ENCODE measurements around the gene CDH24. TPM values are rescaled to one million over a fixed set of nuclear protein-coding genes. Genes with fewer than 3 reads are reported as not detected.
A peak's percentile ranks its signal among the peaks of the same experiment; 100 is the strongest.

The CDH24 gene
- polyA plus RNA-seq, 3 donors: 21.7 to 37.3 (median 29.0) TPM

DNA sequence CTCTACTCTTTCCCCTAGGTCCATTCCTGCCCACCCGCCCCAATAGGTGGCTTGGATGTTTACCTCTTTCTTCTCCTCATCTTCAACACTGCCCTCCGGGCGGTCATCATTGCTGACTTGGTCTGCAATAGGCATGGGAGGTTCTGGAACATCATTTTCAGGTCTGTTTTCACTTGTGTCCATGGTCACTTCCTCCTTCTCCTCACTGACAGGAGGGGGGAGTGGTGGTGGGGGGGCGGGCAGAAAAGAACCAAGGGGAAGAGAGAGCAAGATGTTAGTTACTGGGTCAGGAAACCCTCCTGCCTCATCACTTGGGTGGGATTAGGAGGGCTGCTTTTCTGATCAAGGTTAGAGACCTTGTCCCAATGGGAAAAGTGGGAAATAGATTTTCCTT lies 12.1 kb upstream of the CDH24 start:
- no peak for DNase-seq (ENCODE audit: extremely low read depth in 1 of 11, low read depth in 9 of 11, low spot score in 4 of 11)

DNA sequence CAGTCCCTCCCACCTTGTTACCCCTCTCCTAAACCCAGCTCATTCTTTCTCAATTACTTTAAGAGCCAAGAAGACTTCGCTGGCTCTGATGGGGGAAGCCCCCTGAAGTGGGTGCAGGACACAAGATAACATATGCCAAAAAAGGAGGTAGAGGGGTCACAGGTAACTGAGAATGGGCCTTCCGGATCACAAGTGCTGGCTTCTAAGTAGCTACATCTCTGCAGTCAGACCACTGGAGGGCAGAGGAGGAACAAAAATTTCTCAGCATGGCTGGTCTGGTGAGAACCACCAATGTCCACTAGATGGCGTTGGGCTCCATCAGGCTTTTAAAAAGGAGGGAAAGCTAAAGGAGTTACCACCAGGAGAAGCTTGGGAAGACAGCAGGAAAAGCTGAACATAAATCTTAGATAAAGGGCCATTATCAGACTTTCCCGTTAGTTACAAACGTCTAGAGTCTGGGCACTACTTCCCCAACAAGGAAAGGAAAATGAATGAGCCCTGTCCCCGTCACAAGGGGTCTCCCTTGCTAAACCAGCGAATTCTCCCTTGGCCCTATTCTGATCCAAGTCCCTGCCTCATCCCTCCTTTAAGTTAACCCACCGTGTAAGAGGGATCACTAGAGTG lies 11.6 kb upstream of the CDH24 start:
- peak; percentile 77 to 92 (median 87) for DNase-seq (ENCODE audit: extremely low read depth in 1 of 11, low read depth in 9 of 11, low spot score in 4 of 11)

DNA sequence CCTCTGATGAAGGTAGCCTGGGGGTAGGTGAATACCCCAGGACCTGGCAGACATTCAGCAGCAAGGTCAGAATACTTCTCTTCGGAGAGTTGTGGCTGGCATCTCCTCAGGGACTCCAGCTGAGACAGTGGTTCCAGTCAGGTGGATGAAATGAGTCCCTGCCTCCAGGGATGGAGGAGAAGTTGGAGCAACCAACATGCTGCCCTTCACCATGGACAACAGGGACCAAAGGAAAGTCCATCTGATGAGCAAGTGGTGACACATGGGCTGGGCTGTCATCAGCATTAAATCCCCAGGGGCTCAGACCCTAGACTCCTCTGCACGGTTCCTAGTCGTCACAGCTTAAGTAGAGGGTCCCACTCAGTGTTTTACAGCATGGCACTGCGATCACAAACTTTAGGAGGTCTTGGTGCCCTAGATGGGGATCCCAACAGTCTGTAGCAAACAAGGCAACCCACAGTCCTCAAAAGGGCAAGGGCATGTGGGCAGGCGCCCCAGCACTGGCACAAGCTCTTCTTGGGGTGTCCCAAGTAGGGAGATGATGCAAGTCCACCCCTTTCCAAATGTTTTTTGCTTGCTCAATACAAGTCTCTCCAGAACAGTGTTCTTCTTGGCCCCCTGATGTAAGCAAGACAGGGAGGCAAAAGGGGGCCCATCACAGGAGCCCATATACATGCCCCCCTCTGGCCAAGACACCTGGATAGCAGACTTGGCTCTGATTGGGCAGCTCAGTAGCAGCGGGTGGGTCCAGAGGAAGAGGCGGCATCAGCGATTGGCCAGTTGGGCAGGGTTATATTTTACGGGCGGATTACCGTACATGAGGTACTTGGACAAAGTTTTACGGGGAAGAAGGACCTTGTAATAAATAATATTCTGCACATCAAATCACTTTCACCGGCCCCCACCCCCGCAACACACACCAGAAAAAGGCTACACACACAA lies 10.8 kb upstream of the CDH24 start:
- no peak for DNase-seq (ENCODE audit: extremely low read depth in 1 of 11, low read depth in 9 of 11, low spot score in 4 of 11)

DNA sequence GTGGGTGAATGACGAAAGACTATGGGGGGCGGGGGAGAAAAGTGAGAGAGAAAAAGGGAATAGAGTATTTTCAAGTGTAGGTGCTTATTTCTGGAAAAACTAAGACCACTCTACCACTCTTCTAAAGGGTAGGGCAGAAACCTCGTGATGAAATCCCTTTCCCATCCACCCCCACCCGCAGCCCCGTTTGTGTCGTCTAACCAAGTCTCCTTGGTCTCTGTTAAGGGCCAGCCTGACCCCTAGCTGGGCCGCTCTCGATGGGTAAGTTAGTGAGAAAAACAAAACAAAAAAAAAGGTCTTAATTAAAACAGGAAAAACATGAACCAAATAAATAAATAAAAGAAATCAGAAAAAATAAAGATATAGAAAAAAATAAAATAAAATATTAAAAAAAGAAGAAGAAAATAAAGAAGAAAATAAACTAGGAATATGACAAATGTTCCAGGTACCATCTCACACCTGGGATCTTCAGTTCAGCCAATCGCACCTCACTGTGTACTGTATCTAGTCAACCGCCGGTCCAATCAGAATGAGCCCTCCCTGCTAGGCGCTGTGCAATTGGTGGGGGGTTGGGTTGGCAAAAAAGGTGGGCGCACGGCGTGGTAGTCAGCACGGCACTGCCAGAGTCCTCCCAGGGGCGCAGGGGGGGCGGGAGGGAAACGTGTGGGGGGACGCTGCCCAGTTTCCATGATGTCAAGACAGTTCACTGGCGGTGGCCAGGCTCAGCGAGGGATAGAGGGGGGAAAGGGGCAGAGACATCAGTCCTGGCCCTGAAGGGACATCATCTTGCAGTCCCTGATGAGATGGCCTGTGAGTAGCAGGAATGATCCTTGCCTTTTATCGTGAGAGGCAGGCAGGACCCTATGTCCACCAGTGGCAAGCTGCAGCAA lies 9.8 kb upstream of the CDH24 start:
- no peak for DNase-seq (ENCODE audit: extremely low read depth in 1 of 11, low read depth in 9 of 11, low spot score in 4 of 11)

DNA sequence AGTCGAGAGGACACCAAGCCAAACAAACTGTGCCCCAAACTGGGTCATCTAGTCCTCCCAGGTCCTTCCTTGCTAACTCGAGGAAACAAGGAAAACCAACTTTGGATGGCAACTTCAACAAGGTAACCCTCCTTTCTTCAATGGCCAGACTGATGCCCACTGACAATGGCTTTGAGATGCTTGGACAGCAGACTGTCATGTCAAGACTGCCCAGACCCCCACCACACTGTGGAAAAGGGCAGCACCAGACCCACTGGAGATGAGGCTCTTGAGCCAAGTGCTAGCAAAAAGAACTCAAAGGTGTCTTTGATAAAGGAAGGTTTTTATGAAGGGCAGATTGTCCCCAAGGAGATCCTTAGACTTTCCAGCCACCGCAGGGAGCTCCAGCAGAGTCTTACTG lies 9.0 kb upstream of the CDH24 start:
- DNase-seq (ENCODE audit: extremely low read depth in 1 of 11, low read depth in 9 of 11, low spot score in 4 of 11): no peak

DNA sequence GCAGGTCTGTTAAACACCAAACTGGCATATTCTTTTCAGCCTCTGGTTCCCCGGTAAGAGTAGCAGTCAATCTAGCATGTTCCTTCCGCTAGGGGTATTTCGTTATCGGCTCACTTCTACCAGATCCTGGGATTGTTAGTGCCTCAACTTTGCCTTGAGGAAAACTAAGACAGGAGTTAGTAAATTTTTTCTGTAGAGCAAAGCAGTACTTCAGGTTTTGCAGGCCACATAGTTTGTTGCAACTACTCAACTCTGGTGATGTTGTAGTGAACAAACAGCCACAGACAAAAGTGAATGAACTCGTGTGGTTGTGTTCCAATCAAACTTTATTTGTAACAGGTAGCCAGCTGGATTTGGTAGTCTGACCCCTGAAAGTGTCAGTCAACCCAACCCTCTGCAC lies 6.3 kb upstream of the CDH24 start:
- no peak for DNase-seq (ENCODE audit: extremely low read depth in 1 of 11, low read depth in 9 of 11, low spot score in 4 of 11)

DNA sequence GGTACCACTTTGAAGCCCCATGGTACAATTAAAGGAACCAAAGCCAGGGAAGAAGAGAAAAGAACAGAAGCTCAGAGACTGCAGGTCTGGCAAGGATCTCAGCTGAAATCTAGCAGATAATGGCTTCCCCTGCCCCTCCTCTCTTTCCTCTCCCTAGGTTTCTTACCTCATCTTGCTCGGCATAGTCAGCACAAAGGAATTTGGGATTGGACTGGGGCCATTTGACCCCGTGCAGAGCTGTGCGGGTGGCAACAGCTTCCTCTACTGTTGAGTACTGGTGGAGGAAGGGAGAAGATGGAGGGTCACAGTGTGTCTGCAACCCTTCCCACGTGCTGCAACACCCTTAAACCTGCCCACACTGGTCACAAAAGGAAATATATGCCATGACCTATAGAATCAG lies 4.7 kb upstream of the CDH24 start:
- DNase-seq (ENCODE audit: extremely low read depth in 1 of 11, low read depth in 9 of 11, low spot score in 4 of 11): no peak

DNA sequence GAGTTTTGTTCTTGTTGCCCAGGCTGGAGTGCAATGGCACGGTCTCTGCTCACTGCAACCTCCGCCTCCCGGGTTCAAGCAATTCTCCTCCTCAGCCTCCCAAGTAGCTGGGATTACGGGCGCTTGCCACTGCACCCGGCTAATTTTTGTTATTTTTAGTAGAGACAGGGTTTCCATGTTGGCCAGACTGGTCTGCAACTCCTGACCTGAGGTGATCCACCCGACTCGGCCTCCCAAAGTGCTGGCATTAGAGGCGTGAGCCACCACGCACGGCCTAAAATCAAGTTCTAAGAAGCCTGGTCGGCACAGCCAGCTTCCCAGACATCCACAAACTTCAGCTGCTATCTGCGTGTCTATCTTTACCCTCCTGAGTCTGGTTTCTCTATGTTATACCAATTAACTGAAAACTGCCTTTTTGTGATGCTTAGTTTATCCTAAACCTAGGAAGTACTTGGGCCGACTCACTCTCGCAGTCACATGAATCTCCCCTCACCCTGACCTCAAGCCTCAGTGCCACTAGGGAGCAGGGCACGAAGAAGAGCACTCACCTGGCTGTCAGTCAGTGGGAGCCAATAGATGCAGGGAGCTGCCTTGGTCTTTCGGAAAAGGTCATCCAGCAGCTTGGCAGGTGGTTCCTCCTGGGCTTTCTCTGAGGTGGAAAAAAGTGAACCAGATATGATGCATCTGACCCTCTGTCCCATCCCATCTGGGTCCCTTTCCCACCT lies 3.4 kb upstream of the CDH24 start:
- no peak for DNase-seq (ENCODE audit: extremely low read depth in 1 of 11, low read depth in 9 of 11, low spot score in 4 of 11)

DNA sequence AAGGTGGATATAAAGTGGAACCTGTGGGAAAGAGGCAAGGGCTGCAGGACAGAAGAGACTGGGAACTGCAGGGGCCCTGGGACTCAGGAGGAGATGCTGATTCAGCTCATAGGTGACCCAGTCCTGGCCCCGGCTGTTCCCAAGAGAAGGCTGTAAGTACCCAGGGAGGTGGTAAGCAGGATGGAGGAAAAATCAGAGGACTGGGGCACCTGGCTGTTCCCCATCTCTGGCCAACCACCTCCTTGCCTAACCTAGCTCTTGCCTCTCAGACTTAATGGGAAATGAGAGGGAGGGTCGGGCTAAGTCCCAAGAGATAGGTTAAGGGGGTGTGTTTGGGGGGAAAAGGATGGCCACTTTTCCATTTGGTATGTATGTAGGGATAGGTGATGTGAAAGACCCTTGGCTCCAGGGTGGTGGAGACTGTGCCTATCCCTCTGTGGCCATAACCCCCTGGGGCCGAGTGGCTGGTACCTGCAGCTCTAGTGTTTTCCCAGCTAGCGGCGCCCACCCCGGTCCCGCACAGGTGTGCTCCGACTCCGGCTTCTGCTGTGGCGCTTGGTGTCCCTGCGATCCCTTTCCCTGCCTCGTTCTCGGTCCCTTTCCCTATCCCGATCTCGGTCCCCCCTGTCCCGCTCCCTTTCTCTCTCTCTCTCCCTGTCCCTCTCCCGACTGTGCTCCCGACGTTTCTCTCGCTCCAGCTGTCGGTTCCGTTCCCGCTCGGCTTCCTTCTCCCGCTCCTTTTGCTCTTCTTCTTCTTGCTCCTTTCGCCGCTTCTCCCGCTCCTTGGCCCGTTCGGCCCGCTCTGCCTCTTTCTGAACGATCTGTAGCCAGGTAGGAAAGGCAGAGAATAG lies 1.6 kb upstream of the CDH24 start:
- no peak for DNase-seq (ENCODE audit: extremely low read depth in 1 of 11, low read depth in 9 of 11, low spot score in 4 of 11)

DNA sequence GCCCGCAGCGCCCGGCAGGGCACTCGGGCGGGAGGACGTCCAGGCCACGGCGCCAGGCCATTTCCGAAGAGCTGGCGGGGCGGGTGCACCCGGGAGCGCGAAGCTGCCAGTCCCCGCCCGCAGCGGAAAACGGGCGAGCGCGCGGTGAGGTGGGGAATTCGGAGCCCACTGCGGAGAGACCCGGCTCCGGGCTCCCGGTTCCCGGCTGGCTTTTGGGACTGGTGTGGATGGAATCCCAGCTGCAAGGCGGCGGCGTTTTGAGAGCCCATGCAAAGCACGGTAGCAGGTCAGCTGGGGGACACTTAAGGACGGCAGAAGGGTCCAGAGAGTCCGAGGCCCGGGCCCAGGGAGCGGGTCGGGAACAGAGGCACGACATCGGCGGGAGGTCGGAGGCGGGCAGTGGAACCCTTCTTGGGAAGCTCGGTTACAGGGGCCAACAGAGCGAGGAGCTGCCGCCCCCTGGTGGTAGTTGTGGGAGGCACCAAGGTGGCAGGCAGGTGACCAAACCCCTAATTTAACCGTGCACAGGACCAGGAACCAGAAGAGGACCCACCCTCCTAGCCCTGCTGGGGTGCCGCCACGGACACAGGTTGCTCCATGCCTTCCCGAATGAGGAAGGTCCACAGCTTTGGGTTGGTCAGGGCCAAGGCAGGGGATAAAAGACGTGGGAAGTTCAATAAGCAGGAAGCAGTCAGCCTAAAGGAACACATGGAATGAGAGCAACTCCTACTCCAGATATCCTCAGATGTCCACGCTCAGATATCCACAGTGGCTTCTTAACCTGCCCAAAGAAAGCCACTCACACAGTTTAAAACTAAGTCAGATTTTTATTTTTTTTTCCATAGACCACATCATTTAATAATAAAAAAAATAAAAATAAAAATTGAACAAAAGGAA lies 685 bp upstream of the CDH24 start:
- peak in 10 of 11 donors; percentile 79 to 90 (median 87) for DNase-seq (ENCODE audit: extremely low read depth in 1 of 11, low read depth in 9 of 11, low spot score in 4 of 11)

DNA sequence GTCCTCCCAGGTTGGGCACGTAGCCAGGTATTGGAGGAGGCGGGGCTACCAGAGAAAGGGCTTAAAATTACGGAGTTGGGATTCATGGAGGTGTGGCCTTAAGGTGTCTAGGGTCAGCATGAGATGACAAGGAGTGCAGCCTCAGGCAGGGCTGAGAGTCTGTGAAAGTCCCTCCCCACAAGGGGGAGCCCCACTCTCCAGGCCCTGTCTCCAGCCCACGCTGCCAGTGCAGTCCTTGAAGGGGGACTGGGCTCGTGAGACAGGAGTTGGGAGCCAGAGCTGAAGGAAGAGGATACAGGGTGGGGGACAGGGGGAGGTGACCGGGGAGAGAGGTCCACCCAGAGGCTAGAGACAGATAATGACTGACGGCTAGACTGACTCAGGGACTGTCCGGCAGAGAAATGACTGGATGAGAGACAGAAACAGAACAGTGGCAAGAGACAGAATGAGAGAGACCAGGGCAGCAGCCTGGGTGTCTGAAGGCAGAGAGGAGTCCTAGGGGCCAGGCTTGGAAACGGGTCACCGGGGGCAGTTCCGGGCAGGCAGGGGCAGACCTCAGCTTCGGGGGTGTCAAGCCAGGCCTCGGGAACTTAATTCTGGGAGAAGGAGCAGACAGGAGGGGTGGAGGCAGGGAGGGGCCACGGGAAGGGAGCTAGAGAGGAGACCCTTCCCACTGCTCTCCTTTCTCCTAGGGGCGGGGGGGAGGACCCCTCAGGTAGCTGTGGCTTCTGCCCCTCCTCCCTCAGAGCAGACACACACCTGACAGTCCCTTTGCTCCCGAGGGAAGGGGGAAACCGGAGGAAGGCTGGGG lies 970 bp downstream of the CDH24 start:
- DNase-seq (ENCODE audit: extremely low read depth in 1 of 11, low read depth in 9 of 11, low spot score in 4 of 11): no peak

DNA sequence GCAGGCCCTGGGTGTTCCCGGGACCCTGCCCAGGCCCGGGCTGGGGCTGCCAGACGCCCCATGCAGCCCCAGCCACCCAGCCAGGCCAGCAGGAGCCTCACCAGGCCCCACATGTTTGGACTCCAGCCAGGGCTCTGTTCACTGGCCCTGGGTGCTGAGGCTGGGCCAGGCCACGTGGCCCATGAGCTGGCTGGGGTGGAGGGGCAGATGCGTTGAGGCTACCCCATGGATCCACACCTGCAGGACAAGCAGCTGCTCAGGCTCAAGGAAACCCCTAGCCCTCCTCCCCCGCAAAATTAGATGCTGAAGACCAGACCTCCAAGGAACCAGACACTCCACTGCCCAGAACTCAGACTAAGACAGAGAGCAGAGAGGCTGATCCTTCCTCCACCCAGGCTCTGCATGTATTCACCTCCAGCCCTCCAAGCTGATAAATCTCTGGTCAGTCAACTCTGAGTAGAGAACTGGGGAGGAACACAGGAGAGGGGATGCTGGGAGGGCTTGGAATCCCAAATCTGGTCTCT lies 1.6 kb downstream of the CDH24 start:
- no peak for DNase-seq (ENCODE audit: extremely low read depth in 1 of 11, low read depth in 9 of 11, low spot score in 4 of 11)

DNA sequence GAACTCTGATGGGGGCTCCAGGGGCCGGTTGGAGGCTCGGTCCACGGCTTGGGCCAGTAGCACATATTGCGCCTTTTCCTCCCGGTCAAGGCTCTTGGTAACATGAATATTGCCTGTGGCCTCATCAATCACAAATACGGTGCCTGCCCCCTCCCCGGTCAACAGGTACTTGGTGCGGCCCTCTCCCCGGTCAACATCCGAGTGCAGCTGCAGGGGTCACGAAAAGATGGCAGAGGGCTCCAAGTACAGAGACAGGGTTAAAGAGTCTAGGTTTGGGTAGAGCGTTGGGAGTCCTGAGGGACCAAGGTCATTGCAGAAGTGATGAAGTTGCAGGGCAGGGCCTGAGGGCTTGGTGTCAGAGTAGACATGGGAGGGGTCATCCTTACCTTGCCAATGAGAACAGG lies 2.2 kb downstream of the CDH24 start:
- no peak for DNase-seq (ENCODE audit: extremely low read depth in 1 of 11, low read depth in 9 of 11, low spot score in 4 of 11)

DNA sequence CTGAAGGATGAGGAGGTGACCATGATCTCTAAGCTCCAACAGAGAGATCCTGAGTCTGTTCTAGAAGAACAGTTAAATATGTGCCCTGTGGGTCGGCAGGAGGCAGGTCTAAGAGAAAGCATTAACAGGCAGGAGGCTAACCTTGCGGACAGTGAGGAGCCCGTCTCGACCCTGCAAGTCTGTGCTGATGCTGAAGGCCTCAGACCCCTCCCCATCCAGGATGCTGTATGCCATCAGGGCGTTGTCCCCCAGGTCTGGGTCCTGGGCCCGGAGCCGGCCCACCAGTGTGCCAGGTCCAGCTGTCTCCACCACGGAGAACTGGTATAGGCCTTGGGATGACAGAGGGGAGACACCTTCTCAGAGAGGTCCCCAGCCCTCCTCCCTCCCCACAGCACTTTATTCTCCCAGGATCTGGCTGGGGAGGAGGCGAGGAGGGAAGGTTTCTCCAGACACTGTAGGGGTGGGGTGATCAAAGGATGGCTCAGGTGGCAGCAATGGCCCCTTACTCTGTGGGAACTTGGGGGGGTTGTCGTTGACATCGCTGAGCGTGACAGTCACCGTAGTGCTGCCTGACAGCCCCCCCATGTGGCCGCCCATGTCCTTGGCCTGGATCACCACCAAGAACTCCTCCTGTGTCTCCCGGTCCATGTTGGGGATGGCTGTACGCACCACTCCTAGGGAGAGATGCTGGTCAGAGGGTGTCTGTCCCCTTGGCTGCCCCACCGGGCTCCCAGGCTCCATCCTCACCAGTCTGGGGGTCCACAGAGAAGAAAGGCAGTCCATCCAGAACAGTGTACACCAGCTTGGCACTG lies 3.1 kb downstream of the CDH24 start:
- no peak for DNase-seq (ENCODE audit: extremely low read depth in 1 of 11, low read depth in 9 of 11, low spot score in 4 of 11)

DNA sequence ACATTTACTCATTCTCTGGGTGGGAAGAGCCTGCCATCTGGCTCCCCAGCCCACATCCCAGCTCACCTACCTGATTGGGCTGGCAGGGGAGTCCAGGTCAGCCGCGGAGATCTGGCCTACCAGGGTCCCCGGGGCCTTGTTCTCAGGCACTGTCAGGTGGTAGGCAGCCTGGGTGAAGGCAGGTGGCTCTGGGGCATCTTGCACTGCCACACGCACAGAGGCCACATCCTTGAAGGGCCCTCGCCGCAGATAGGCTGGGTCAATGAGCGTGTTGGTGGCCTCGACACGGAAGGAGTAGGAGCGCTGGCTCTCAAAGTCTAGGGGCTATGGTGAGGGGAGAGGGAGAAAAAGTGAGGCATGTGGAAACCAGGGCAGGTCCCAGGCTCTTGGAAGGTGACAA lies 3.9 kb downstream of the CDH24 start:
- no peak for DNase-seq (ENCODE audit: extremely low read depth in 1 of 11, low read depth in 9 of 11, low spot score in 4 of 11)

All from renal cortex interstitium (tissue), 11 donors.